Osteocyte (in vitro differentiated cells): ENCODE measurements around the gene SIPA1L3. TPM values are rescaled to one million over a fixed set of nuclear protein-coding genes. Genes with fewer than 3 reads are reported as not detected.

ENCODE experiments used
- DNase-seq: peaks from one replicate; pipeline ENCODE4 v3.0.0; 2021; ENCODE audit warnings: mixed read lengths; ENCODE audit not compliant: unreplicated experiment; ENCODE audit errors: extremely low spot score
- H3K27ac Mint-ChIP-seq: one replicate; pipeline ENCODE4 v1.8.0; 2021; ENCODE audit warnings: mild to moderate bottlenecking, mixed read lengths; ENCODE audit not compliant: unreplicated experiment
- H3K27me3 Mint-ChIP-seq: one replicate; pipeline ENCODE4 v1.8.0; 2021; ENCODE audit warnings: mixed read lengths; ENCODE audit not compliant: unreplicated experiment
- H3K36me3 Mint-ChIP-seq: one replicate; pipeline ENCODE4 v1.8.0; 2021; ENCODE audit warnings: mixed read lengths; ENCODE audit not compliant: unreplicated experiment
- H3K4me1 Mint-ChIP-seq: one replicate; pipeline ENCODE4 v1.8.0; 2021; ENCODE audit warnings: mixed read lengths; ENCODE audit not compliant: unreplicated experiment
- H3K4me3 Mint-ChIP-seq: one replicate; pipeline ENCODE4 v1.8.0; 2021; ENCODE audit warnings: mild to moderate bottlenecking, moderate library complexity, mixed read lengths; ENCODE audit not compliant: unreplicated experiment
- H3K9me3 Mint-ChIP-seq: one replicate; pipeline ENCODE4 v1.8.0; 2021; ENCODE audit warnings: mixed read lengths; ENCODE audit not compliant: unreplicated experiment
- CTCF ChIP-seq: fragments of 200-600 bp; sonication (generic); IDR thresholded peaks from 2 replicates; pipeline ENCODE4 v1.5.0; 2021; ENCODE audit warnings: antibody characterized with exemption, mild to moderate bottlenecking, moderate library complexity
- total RNA-seq: library from RNA; stranded (reverse); gene quantifications from 2 replicates; pipeline ENCODE4 v1.2.1, GENCODE V29; 2021

Gene SIPA1L3
- total RNA-seq, 1 donor from 2014 or later = 27.1 TPM

- Mint-ChIP-seq H3K36me3 (no peaks in the 10 kb centered on the region), H3K4me1 (peaks cover 20% of the 10 kb centered on the region), H3K4me3 (no peak overlapping the region), H3K27me3 (peaks cover 8% of the 10 kb centered on the region), H3K27ac (no peak overlapping the region), H3K9me3 (no peaks in the 10 kb centered on the region)
- DNase-seq = no peak
- no peak for TF ChIP-seq CTCF
Measured at GRCh38 chr19:38213911-38214625, 307.1 kb downstream of the SIPA1L3 start.

GRCh38 chr19:38216785-38217641 is 310.0 kb downstream of the SIPA1L3 start:
- TF ChIP-seq CTCF = no peak
- Mint-ChIP-seq H3K36me3 (no peaks in the 10 kb centered on the region), H3K27me3 (no peaks in the 10 kb centered on the region), H3K9me3 (no peaks in the 10 kb centered on the region), H3K4me3 (no peak overlapping the region), H3K27ac (no peak overlapping the region), H3K4me1 (peaks cover 2% of the 10 kb centered on the region)
- DNase-seq = no peak

DNA sequence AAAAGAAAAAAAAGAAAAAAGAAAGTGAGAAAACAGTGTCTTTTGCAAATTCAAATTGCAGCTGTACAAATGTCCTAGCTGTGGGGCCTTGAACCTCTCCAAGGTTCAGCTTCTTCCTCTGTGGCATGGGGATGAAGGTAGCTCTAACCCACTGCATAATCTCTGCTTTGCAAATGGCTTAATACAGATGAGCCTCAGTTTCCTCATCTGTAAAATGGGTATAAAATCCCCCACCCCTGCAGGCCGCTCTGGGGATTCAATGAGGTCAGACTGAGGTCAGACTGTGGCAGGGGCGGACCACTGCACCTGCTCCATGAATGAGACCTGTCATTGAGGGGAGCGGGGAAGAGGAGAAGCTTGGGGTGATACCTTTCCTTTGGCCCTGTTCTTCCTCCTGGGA is 311.2 kb downstream of the SIPA1L3 start:
- no peaks in the 10 kb centered on the region for H3K27me3 Mint-ChIP-seq
- no peak overlapping the region for H3K27ac Mint-ChIP-seq
- H3K4me1 Mint-ChIP-seq = peaks cover 2% of the 10 kb centered on the region
- no peaks in the 10 kb centered on the region for H3K36me3 Mint-ChIP-seq
- no peaks in the 10 kb centered on the region for H3K9me3 Mint-ChIP-seq
- TF ChIP-seq CTCF = no peak
- no peak for DNase-seq
- H3K4me3 Mint-ChIP-seq = no peak overlapping the region

DNA sequence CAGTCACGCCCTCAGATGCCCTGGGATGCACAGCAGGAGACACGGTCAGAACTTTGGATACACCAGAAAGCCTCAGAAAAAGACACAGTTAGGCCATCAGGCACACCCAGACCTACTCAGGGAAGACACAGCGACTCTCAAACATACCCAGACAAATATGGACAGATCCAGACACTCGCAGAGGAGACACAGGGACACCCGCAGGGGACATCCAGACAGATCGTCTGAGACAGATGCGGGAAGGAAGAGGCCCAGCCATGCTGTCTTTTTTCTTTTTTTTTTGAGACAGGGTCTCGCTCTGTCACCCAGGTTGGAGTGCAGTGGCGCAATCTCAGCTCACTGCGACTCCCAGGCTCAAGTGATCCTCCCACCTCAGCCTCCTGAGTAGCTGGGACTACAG is 312.2 kb downstream of the SIPA1L3 start:
- H3K36me3 Mint-ChIP-seq = no peaks in the 10 kb centered on the region
- H3K27ac Mint-ChIP-seq = no peak overlapping the region
- TF ChIP-seq CTCF = no peak
- no peaks in the 10 kb centered on the region for H3K9me3 Mint-ChIP-seq
- peaks cover 9% of the 10 kb centered on the region for H3K4me1 Mint-ChIP-seq
- H3K27me3 Mint-ChIP-seq = no peaks in the 10 kb centered on the region
- no peak for DNase-seq
- H3K4me3 Mint-ChIP-seq = no peak overlapping the region

DNA sequence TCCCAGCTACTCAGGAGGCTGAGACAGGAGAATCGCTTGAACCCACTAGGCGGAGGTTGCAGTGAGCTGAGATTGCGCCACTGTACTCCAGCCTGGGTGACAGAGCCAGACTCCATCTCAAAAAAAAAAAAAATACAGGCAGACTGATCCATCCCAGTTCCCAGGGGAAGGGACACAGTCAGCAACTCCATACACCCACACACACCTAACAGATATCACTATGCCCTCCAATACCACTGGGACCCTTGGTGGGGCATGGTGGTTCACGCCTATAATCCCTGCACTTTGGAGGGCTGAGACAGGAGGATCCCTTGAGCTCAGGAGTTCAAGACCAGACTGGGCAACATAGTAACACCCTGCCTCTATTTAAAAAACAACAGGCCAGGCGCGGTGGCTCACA is 314.4 kb downstream of the SIPA1L3 start:
- TF ChIP-seq CTCF = no peak
- peaks cover 13% of the 10 kb centered on the region for H3K4me1 Mint-ChIP-seq
- H3K27ac Mint-ChIP-seq = no peak overlapping the region
- no peaks in the 10 kb centered on the region for H3K27me3 Mint-ChIP-seq
- H3K36me3 Mint-ChIP-seq = no peaks in the 10 kb centered on the region
- no peak overlapping the region for H3K4me3 Mint-ChIP-seq
- no peaks in the 10 kb centered on the region for H3K9me3 Mint-ChIP-seq
- no peak for DNase-seq
